ENCODE data around the gene CRHR1.

CRHR1 gene

GRCh38 chr17:45868276-45868675 lies 84.2 kb downstream of the CRHR1 start:
- TF ChIP-seq, protein P1, sequence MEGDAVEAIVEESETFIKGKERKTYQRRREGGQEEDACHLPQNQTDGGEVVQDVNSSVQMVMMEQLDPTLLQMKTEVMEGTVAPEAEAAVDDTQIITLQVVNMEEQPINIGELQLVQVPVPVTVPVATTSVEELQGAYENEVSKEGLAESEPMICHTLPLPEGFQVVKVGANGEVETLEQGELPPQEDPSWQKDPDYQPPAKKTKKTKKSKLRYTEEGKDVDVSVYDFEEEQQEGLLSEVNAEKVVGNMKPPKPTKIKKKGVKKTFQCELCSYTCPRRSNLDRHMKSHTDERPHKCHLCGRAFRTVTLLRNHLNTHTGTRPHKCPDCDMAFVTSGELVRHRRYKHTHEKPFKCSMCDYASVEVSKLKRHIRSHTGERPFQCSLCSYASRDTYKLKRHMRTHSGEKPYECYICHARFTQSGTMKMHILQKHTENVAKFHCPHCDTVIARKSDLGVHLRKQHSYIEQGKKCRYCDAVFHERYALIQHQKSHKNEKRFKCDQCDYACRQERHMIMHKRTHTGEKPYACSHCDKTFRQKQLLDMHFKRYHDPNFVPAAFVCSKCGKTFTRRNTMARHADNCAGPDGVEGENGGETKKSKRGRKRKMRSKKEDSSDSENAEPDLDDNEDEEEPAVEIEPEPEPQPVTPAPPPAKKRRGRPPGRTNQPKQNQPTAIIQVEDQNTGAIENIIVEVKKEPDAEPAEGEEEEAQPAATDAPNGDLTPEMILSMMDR (IDR thresholded peaks at IDR 0.05): no peak
- no peak for DNase-seq
- no peak overlapping the region for H3K27ac Mint-ChIP-seq
- no peaks in the 10 kb centered on the region for H3K9me3 Mint-ChIP-seq
- no peak overlapping the region for H3K4me3 Mint-ChIP-seq
- no peaks in the 10 kb centered on the region for H3K36me3 Mint-ChIP-seq (ENCODE audit: low read depth)
- peaks cover 27% of the 10 kb centered on the region for H3K27me3 Mint-ChIP-seq (ENCODE audit: low read depth, poor library complexity)
- peaks cover 44% of the 10 kb centered on the region for H3K4me1 Mint-ChIP-seq

DNA sequence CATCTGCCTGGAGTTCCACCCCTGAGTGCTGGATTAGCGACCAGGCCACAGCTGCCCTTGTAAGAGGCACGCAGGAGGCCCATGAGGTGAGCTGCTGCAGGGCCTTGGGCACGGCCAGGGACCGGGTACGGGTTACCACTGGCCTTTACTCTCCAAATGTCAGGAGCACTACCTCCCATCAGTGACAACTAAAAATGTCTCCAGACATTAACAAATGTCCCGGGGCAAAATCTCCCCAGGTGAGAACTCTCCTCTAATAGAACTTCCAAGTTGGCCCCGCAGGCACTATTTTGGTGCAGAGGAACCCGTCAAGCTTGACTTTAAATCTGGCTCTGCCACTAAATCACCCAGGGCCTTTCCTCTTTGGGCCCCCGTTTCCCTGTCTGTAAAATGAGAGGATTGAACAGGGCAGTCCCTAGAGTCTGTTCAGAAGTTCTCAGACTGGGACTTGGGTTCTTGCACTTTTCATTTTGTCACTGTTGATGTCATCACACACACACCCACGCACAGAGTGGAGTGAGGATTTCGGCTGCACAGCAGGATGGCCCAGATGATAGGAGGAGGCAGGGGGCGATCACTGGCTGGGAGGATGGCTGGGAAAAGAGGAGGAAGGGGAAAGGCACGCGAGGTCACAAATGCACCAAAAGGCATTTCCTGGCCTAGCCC lies 85.7 kb downstream of the CRHR1 start:
- H3K4me1 Mint-ChIP-seq: peaks cover 52% of the 10 kb centered on the region
- H3K36me3 Mint-ChIP-seq (ENCODE audit: low read depth): no peaks in the 10 kb centered on the region
- H3K9me3 Mint-ChIP-seq: no peaks in the 10 kb centered on the region
- no peak overlapping the region for H3K4me3 Mint-ChIP-seq
- no peak for DNase-seq
- peaks cover 21% of the 10 kb centered on the region for H3K27me3 Mint-ChIP-seq (ENCODE audit: low read depth, poor library complexity)
- TF ChIP-seq, protein P1 (IDR thresholded peaks at IDR 0.05): no peak
- peak overlapping the region; percentile 95 for H3K27ac Mint-ChIP-seq

GRCh38 chr17:45870342-45870974 lies 86.3 kb downstream of the CRHR1 start:
- Mint-ChIP-seq H3K36me3 (ENCODE audit: low read depth) (no peaks in the 10 kb centered on the region), H3K27ac (peak overlapping the region; percentile 95), H3K27me3 (ENCODE audit: low read depth, poor library complexity) (peaks cover 18% of the 10 kb centered on the region), H3K9me3 (no peaks in the 10 kb centered on the region), H3K4me3 (no peak overlapping the region), H3K4me1 (peaks cover 52% of the 10 kb centered on the region)
- DNase-seq: no peak
- TF ChIP-seq, protein P1 (IDR thresholded peaks at IDR 0.05): no peak

- Mint-ChIP-seq H3K4me1 (peaks cover 52% of the 10 kb centered on the region), H3K27me3 (ENCODE audit: low read depth, poor library complexity) (peaks cover 27% of the 10 kb centered on the region), H3K27ac (no peak overlapping the region), H3K4me3 (no peak overlapping the region), H3K9me3 (no peaks in the 10 kb centered on the region), H3K36me3 (ENCODE audit: low read depth) (no peaks in the 10 kb centered on the region)
- no peak for DNase-seq
- TF ChIP-seq, protein P1 (IDR thresholded peaks at IDR 0.05): no peak
These were observed 87.6 kb downstream of the CRHR1 start for GRCh38 chr17:45871718-45872117.

DNA sequence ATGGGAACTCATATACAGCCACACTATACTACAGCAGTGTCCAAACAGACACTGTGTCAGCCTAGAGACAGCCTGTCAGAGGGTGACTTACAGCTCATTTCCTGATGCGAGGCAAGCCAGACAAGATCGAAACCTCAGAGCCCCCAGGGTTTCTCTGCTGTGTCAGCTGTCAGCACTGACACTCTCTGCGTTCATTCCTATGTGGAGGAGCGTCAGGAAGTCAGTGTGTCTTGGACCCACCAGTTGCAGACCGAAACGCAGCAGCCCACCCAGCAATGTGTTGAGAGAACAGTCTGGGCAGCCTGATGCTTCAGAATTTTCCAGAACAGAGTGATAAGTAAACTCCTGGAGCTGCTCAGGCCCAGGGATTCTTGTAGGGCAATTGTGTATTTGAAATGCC lies 89.6 kb downstream of the CRHR1 start:
- H3K36me3 Mint-ChIP-seq (ENCODE audit: low read depth): no peaks in the 10 kb centered on the region
- no peaks in the 10 kb centered on the region for H3K9me3 Mint-ChIP-seq
- DNase-seq: peak; percentile 30
- no peak overlapping the region for H3K27ac Mint-ChIP-seq
- TF ChIP-seq, protein P1 (IDR thresholded peaks at IDR 0.05): no peak
- H3K27me3 Mint-ChIP-seq (ENCODE audit: low read depth, poor library complexity): peaks cover 42% of the 10 kb centered on the region
- no peak overlapping the region for H3K4me3 Mint-ChIP-seq
- peaks cover 38% of the 10 kb centered on the region for H3K4me1 Mint-ChIP-seq

DNA sequence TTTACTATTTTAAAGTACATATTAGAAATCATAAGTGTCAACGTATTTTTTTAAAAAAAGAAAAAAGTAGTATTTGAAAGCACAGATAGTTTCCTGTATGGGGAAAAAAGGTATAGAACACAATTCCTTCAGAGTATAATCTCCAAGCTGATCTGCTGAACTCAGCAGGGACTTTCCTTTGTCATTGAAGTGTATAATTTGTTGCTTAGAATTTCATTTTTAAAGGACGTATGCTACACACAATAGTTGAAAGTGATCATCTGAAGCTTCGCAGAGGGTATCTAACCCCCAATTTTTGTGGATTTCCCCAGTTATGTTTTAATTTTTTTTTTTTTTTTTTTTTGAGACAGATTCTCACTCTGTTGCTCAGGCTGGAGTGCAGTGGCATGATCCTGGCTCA lies 90.0 kb downstream of the CRHR1 start:
- TF ChIP-seq, protein P1 (IDR thresholded peaks at IDR 0.05): no peak
- no peak for DNase-seq
- Mint-ChIP-seq H3K4me3 (no peak overlapping the region), H3K27me3 (ENCODE audit: low read depth, poor library complexity) (peaks cover 42% of the 10 kb centered on the region), H3K36me3 (ENCODE audit: low read depth) (no peaks in the 10 kb centered on the region), H3K9me3 (no peaks in the 10 kb centered on the region), H3K27ac (no peak overlapping the region), H3K4me1 (peaks cover 35% of the 10 kb centered on the region)
